ENCODE measurements around the gene PDGFRB.

The PDGFRB gene

DNA sequence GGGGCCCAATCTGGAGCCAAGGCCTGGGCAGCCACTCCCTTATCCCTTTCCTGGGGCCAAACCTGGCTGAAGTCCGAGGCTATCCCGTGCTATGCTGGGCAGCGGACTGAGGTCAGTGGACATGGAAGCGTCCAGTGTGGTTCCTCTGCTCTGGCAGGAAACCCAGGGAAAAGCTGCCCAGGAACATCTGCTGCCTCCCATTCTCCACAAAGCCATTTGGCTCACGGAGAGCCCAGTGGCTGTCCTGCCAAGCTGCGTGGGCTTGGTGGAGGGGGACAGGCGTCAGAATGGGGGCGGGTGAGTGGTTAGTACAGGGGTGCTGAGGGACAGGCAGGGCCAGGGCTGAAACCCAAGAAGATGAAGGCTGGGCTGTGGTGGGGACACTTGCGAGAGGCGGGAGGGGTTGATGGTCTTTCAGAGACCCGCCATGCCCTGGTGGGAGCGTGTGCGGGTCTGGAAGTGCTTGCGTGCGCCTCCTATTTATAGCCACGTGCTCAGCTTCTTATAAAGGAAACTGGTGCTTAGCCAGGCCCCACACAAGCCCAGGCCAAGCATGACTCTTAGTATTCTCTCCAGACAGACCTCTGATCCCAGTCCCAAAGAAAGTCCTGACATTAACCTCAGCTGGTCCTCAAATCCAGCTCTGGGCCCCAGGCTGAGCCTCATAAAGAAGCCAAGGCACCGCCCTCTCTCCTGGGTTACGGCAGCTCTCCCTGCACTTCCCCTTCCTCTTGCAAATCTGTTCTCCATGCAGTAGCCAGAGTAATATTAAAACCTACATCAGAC, 24.8 kb upstream of the PDGFRB start:
- Histone ChIP-seq H3K9me3 (ENCODE audit: control insufficient read depth, insufficient read depth, low read length) (no peaks in the 10 kb centered on the region), H3K4me3 (ENCODE audit: low read depth, low read length) (no peak overlapping the region), H3K36me3 (ENCODE audit: control insufficient read depth, insufficient read depth, low read length) (no peaks in the 10 kb centered on the region), H3K4me1 (ENCODE audit: control insufficient read depth, insufficient read depth, low read length) (peaks cover 5% of the 10 kb centered on the region), H3K27me3 (ENCODE audit: control insufficient read depth, insufficient read depth, low read length) (peaks cover 23% of the 10 kb centered on the region), H3K9ac (ENCODE audit: low read depth, low read length) (peak overlapping the region; percentile 37)

DNA sequence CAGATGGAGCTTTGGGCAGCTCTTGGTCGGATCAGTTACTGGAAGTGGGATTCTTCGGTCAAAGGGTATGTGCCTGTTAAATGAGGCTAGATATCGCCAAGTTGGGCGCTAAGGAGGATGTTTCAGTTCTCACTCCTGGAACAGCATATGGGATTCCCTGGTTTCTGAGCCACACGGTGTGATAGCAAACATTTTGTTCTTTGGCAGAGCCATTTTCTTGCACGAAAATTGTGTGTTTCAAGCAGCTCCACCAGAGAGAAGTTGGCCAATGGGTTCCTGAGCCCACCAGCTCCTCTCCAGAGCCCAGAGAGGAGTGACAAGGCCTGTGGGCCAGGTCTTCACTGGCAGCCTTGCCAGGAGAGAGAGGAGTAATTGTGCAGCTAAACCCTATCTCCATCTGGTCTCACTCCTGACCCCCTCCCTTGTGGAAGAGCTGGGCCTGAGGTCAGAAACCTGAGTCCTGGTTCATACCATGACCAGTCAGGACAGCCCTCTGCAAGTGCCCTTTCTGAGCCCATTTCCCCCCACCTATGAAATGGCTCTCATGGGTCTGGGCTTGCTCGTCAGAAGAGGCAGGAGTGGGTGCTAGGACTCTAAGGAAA, 23.5 kb upstream of the PDGFRB start:
- H3K4me3 ChIP-seq (ENCODE audit: low read depth, low read length), result no peak overlapping the region
- peaks cover 22% of the 10 kb centered on the region for H3K27me3 ChIP-seq (ENCODE audit: control insufficient read depth, insufficient read depth, low read length)
- H3K36me3 ChIP-seq (ENCODE audit: control insufficient read depth, insufficient read depth, low read length), result no peaks in the 10 kb centered on the region
- H3K9ac ChIP-seq (ENCODE audit: low read depth, low read length), result no peak overlapping the region
- peaks cover 2% of the 10 kb centered on the region for H3K4me1 ChIP-seq (ENCODE audit: control insufficient read depth, insufficient read depth, low read length)
- no peaks in the 10 kb centered on the region for H3K9me3 ChIP-seq (ENCODE audit: control insufficient read depth, insufficient read depth, low read length)

DNA sequence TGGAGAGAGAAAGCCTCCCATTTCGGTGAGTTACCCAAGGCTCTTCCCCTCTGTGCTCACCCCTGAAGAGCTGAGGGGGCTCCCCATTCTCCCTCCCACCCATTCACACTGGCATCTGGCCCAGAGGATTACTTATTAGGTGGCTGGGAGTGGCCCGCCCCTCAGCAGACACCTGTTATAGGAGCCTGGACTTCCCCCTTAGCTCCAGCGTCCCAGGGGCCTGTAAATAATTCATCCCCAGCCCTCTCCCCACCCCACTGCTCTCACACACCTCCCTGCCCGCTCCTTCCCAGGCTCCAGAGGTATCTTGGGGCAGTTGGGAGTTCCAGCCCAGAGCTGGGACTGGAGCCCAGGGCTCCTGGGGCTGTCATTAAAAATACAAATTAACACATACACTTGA, 22.6 kb upstream of the PDGFRB start:
- no peak overlapping the region for H3K9ac ChIP-seq (ENCODE audit: low read depth, low read length)
- no peaks in the 10 kb centered on the region for H3K36me3 ChIP-seq (ENCODE audit: control insufficient read depth, insufficient read depth, low read length)
- H3K4me3 ChIP-seq (ENCODE audit: low read depth, low read length), result no peak overlapping the region
- peaks cover 23% of the 10 kb centered on the region for H3K27me3 ChIP-seq (ENCODE audit: control insufficient read depth, insufficient read depth, low read length)
- no peaks in the 10 kb centered on the region for H3K9me3 ChIP-seq (ENCODE audit: control insufficient read depth, insufficient read depth, low read length)
- H3K4me1 ChIP-seq (ENCODE audit: control insufficient read depth, insufficient read depth, low read length), result peaks cover 2% of the 10 kb centered on the region

DNA sequence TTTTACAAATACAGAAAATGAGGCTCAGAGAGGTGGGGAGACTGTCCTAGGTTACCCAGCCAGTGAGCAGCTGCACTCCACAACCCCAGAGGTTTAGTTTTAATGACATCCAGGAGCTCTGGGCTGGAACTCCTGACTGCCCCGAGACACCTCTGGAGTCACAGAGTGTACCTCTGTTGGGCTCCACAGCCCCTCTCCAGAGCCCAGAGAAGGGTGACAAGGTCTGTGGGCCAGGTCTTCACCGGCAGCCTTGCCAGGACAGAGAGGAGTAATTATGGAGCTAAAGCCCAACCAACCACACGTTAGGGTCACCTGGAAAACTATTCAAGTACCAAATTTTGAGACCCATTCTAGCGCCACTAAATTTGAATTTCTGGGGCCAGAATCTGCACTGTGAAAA, 22.1 kb upstream of the PDGFRB start:
- Histone ChIP-seq H3K27me3 (ENCODE audit: control insufficient read depth, insufficient read depth, low read length) (peaks cover 26% of the 10 kb centered on the region), H3K4me1 (ENCODE audit: control insufficient read depth, insufficient read depth, low read length) (peaks cover 2% of the 10 kb centered on the region), H3K36me3 (ENCODE audit: control insufficient read depth, insufficient read depth, low read length) (no peaks in the 10 kb centered on the region), H3K4me3 (ENCODE audit: low read depth, low read length) (no peak overlapping the region), H3K9me3 (ENCODE audit: control insufficient read depth, insufficient read depth, low read length) (no peaks in the 10 kb centered on the region), H3K9ac (ENCODE audit: low read depth, low read length) (no peak overlapping the region)

DNA sequence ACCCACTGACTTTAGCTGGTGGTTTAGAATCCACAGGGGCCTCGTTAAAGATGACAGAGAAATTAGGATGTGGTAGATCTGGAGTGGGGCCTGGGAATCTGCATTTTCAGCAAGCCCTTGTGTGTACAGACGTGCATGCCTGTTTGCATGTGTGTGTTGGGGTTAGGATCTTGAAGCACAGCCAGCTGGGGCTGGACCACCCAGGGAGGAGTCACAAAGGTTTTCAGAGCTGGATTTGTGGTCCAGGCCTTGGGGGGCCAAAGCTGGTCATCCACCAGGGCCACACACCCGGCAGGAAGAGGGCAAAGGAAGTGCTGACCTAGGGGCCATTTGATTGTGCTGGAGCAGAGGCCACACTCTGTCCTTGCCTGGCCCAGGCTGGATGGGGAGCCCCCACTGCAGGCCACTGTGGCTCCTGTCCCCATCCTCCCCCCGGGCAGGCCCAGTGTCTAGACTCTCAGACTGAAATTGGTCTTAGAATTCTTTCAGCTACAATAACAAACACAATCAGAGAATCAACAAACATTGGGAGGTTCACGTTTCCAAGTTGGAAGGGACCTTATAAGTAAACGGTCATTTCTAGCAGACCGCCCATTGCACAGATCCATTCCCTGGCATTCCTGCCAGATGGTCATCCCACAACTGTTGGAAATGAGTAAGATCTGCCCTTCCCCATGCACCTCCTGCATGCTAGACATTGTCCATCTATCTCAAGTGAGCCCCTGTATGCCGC, 21.3 kb upstream of the PDGFRB start:
- no peaks in the 10 kb centered on the region for H3K36me3 ChIP-seq (ENCODE audit: control insufficient read depth, insufficient read depth, low read length)
- H3K4me3 ChIP-seq (ENCODE audit: low read depth, low read length), result no peak overlapping the region
- peaks cover 28% of the 10 kb centered on the region for H3K27me3 ChIP-seq (ENCODE audit: control insufficient read depth, insufficient read depth, low read length)
- no peak overlapping the region for H3K9ac ChIP-seq (ENCODE audit: low read depth, low read length)
- peaks cover 2% of the 10 kb centered on the region for H3K4me1 ChIP-seq (ENCODE audit: control insufficient read depth, insufficient read depth, low read length)
- H3K9me3 ChIP-seq (ENCODE audit: control insufficient read depth, insufficient read depth, low read length), result no peaks in the 10 kb centered on the region

DNA sequence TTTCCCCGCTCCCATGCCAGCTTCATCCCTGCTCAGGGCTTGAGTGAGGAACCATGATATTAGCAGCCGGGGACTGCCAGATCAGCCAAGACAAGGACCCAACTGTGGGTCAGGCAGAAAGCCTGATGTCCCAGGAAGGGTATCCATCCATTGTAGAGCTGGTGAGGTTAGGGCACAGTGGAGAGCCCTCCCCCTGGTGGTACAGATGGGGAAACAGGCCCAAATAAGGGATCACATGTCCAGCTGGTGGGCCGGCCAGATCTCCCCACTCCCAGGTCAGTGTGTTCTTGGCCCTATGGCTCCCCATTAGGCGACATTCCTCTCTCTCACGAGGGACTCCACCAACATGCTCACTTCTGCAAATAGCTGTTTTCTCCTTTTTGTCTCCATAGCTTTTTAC, 19.9 kb upstream of the PDGFRB start:
- H3K27me3 ChIP-seq (ENCODE audit: control insufficient read depth, insufficient read depth, low read length), result peaks cover 39% of the 10 kb centered on the region
- H3K36me3 ChIP-seq (ENCODE audit: control insufficient read depth, insufficient read depth, low read length), result no peaks in the 10 kb centered on the region
- H3K4me3 ChIP-seq (ENCODE audit: low read depth, low read length), result no peak overlapping the region
- no peak overlapping the region for H3K9ac ChIP-seq (ENCODE audit: low read depth, low read length)
- peaks cover 2% of the 10 kb centered on the region for H3K4me1 ChIP-seq (ENCODE audit: control insufficient read depth, insufficient read depth, low read length)
- no peaks in the 10 kb centered on the region for H3K9me3 ChIP-seq (ENCODE audit: control insufficient read depth, insufficient read depth, low read length)

DNA sequence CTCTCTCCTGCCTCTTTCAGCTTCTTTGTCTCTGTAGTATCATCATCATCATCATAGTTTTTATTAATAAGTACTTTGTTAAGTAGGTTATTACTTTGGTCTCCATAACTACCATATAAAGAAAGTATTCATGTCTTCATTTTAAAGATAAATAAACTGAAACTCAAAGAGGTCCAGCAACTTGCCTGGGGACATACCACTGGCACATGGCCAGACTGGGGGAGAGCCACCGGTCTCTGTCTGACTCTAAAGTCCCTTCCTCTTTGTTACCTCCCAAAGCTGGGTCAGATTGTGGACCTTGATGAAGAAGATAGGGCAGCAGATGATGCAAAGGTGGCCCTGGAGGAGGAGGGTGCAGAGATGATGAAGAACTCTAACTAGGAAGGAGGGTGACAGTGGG, 19.4 kb upstream of the PDGFRB start:
- no peak overlapping the region for H3K9ac ChIP-seq (ENCODE audit: low read depth, low read length)
- H3K27me3 ChIP-seq (ENCODE audit: control insufficient read depth, insufficient read depth, low read length), result peaks cover 44% of the 10 kb centered on the region
- H3K9me3 ChIP-seq (ENCODE audit: control insufficient read depth, insufficient read depth, low read length), result no peaks in the 10 kb centered on the region
- no peak overlapping the region for H3K4me3 ChIP-seq (ENCODE audit: low read depth, low read length)
- no peaks in the 10 kb centered on the region for H3K36me3 ChIP-seq (ENCODE audit: control insufficient read depth, insufficient read depth, low read length)
- H3K4me1 ChIP-seq (ENCODE audit: control insufficient read depth, insufficient read depth, low read length), result peaks cover 2% of the 10 kb centered on the region

DNA sequence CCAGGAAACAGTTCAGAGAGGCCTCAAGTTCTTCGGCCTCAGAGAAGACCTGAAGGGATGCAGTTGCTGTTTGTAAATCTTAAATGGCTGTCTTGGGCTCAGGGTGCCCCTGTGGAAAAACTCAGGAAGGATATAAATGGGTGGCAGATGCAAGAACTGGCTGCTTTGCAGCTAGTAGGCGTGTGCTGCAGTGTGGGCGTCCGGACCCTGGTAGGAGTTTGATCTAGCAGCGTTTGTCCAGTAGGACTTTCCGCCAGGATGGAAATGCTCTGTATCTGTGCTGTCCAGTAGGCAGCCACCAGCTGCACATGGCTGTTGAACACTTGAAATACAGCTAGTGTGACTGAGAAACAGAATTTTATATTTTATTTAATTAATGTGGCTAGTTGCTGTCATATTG, 18.6 kb upstream of the PDGFRB start:
- H3K9ac ChIP-seq (ENCODE audit: low read depth, low read length), result no peak overlapping the region
- no peaks in the 10 kb centered on the region for H3K36me3 ChIP-seq (ENCODE audit: control insufficient read depth, insufficient read depth, low read length)
- H3K27me3 ChIP-seq (ENCODE audit: control insufficient read depth, insufficient read depth, low read length), result peaks cover 52% of the 10 kb centered on the region
- H3K9me3 ChIP-seq (ENCODE audit: control insufficient read depth, insufficient read depth, low read length), result no peaks in the 10 kb centered on the region
- no peak overlapping the region for H3K4me3 ChIP-seq (ENCODE audit: low read depth, low read length)
- H3K4me1 ChIP-seq (ENCODE audit: control insufficient read depth, insufficient read depth, low read length), result peaks cover 2% of the 10 kb centered on the region

DNA sequence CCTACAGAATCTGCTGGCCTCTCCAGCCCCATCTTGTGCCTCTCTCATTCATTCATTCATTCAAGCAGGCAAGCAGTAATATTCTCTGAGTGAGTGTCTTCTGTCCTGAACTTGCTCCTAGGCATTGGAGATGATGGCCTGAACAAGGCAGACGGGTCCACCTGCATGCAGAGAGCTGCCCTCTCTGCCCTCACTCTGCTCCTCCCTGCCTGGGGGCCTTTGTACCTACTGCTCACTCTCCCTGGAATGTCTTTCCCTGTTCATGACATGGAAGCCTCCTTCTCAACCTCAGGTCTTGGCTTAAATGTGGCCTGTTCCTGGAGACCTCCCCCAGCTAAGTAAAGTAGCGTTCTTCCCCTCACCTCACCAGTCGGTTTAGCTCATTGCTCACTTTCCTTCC, 17.5 kb upstream of the PDGFRB start:
- Histone ChIP-seq H3K9me3 (ENCODE audit: control insufficient read depth, insufficient read depth, low read length) (no peaks in the 10 kb centered on the region), H3K36me3 (ENCODE audit: control insufficient read depth, insufficient read depth, low read length) (no peaks in the 10 kb centered on the region), H3K4me3 (ENCODE audit: low read depth, low read length) (no peak overlapping the region), H3K27me3 (ENCODE audit: control insufficient read depth, insufficient read depth, low read length) (peaks cover 61% of the 10 kb centered on the region), H3K4me1 (ENCODE audit: control insufficient read depth, insufficient read depth, low read length) (peaks cover 2% of the 10 kb centered on the region), H3K9ac (ENCODE audit: low read depth, low read length) (no peak overlapping the region)

DNA sequence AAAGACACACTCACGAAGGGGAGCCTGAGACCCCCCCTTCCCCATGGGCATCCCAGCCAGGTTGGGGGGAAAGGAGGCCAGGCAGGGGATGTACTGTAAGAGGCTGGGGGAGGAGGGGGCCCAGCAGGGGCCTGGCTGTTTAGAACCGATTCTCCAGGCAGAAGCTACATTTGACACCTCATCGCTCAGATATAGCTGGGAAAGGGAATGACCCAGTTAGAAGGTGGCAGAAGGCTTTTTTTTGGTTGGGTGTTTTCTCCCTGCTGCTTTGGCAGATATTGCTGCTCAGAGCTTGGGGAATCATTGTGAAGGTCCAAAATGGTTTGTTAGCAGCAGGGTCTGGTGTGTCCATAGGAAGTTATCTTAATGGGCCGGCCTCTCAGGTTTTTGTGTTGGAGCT, 16.9 kb upstream of the PDGFRB start:
- Histone ChIP-seq H3K36me3 (ENCODE audit: control insufficient read depth, insufficient read depth, low read length) (no peaks in the 10 kb centered on the region), H3K9me3 (ENCODE audit: control insufficient read depth, insufficient read depth, low read length) (no peaks in the 10 kb centered on the region), H3K27me3 (ENCODE audit: control insufficient read depth, insufficient read depth, low read length) (peaks cover 67% of the 10 kb centered on the region), H3K9ac (ENCODE audit: low read depth, low read length) (no peak overlapping the region), H3K4me3 (ENCODE audit: low read depth, low read length) (no peak overlapping the region), H3K4me1 (ENCODE audit: control insufficient read depth, insufficient read depth, low read length) (peaks cover 2% of the 10 kb centered on the region)

DNA sequence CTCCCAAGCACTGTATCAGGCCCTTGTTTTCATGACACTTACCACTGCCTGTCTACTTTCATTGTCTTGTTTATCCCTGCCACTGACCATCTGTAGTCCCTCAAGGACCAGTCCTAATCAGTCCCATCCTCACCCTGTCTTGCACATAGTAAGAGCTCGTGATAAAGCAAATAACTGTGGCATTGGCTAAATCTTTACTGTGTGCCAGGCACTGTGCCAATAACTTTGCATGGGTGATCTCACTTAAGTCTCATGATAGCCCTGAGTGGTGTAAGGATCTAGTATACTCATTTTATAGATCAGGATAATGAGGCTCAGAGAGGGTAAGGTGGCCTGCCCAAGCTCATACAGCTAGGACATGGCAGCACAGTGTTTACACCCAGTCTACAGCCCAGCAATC, 16.5 kb upstream of the PDGFRB start:
- Histone ChIP-seq H3K4me1 (ENCODE audit: control insufficient read depth, insufficient read depth, low read length) (peaks cover 2% of the 10 kb centered on the region), H3K27me3 (ENCODE audit: control insufficient read depth, insufficient read depth, low read length) (peaks cover 71% of the 10 kb centered on the region), H3K9ac (ENCODE audit: low read depth, low read length) (no peak overlapping the region)

DNA sequence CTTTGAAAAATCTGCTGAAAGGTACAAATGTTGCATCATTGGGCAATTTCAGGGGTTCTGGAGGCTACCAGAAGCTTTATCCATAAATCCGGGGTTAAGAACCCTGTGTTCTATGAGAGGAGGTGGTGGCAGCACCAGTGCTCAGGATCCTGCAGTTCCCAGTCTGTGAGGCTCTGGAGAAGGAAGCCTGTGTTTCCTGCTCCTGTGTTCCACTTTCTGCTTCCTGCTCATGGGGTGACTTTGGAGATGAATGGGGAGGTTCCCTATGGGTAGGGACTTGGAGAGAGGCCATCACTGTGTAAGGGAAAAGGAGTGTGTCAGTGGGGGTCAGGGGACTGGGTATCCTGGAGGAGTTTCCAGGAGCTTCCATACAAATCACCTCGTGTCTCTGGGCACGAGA, 13.2 kb upstream of the PDGFRB start:
- H3K9ac ChIP-seq (ENCODE audit: low read depth, low read length), result no peak overlapping the region
- no peaks in the 10 kb centered on the region for H3K36me3 ChIP-seq (ENCODE audit: control insufficient read depth, insufficient read depth, low read length)
- no peak overlapping the region for H3K4me3 ChIP-seq (ENCODE audit: low read depth, low read length)
- H3K9me3 ChIP-seq (ENCODE audit: control insufficient read depth, insufficient read depth, low read length), result no peaks in the 10 kb centered on the region
- peaks cover 3% of the 10 kb centered on the region for H3K4me1 ChIP-seq (ENCODE audit: control insufficient read depth, insufficient read depth, low read length)
- peaks cover 88% of the 10 kb centered on the region for H3K27me3 ChIP-seq (ENCODE audit: control insufficient read depth, insufficient read depth, low read length)

More for the DNA sequence above, 16.5 kb upstream of the PDGFRB start:
- Histone ChIP-seq H3K4me3 (ENCODE audit: low read depth, low read length) (no peak overlapping the region), H3K9me3 (ENCODE audit: control insufficient read depth, insufficient read depth, low read length) (no peaks in the 10 kb centered on the region), H3K36me3 (ENCODE audit: control insufficient read depth, insufficient read depth, low read length) (no peaks in the 10 kb centered on the region)

Data from iPS-15b (cell line).